Upper lobe of left lung (tissue), 4 donors: ENCODE results near the gene GPC5.

Source experiments
- CTCF ChIP-seq, 6 experiments: fragments of 450-650 bp in 4 of 6; fragments of 200-600 bp in 2 of 6; sonication (generic) in 2 of 6; IDR thresholded peaks; one replicate each; pipeline ENCODE4 v1.5.1; 2016 to 2019; ENCODE audit warnings: antibody characterized with exemption in 6 of 6
- EP300 ChIP-seq, 4 donors: sonication (generic); formaldehyde crosslinking; IDR thresholded peaks; one replicate each; pipeline ENCODE4 v1.5.1; 2017; ENCODE audit warnings: antibody characterized with exemption in 4 of 4, control low read depth in 2 of 4
- POLR2A ChIP-seq, 4 donors: fragments of 450-650 bp; IDR thresholded peaks; one replicate each; pipeline ENCODE4 v1.5.1; 2016 to 2017; ENCODE audit warnings: antibody characterized with exemption in 4 of 4, mild to moderate bottlenecking in 2 of 4
- POLR2AphosphoS5 ChIP-seq, 2 donors: sonication (generic); formaldehyde crosslinking; IDR thresholded peaks; one replicate each; pipeline ENCODE4 v1.5.1; 2017; ENCODE audit warnings: antibody characterized with exemption in 2 of 2

GRCh38 chr13:92836171-92836570 lies 1437.8 kb downstream of the GPC5 start:
- TF ChIP-seq POLR2A (IDR thresholded peaks at IDR 0.05) (no peak), CTCF (IDR thresholded peaks at IDR 0.05) (no peak), EP300 (IDR thresholded peaks at IDR 0.05) (no peak), POLR2AphosphoS5 (IDR thresholded peaks at IDR 0.05) (no peak)
